HG03439 (cell line): ENCODE data around the gene DCUN1D2.
"Not testable (repeated sequence)": the region's sequence is repeated elsewhere in the genome, so short reads cannot be mapped to it uniquely, and the experiment has no call there.

ENCODE experiments used
- ATAC-seq: cut with Tn5 transposase; IDR thresholded peaks from one replicate; pipeline ENCODE4 v1.9.1; 2021; ENCODE audit warnings: mild to moderate bottlenecking, moderate library complexity; ENCODE audit not compliant: unreplicated experiment

The DCUN1D2 gene

DNA sequence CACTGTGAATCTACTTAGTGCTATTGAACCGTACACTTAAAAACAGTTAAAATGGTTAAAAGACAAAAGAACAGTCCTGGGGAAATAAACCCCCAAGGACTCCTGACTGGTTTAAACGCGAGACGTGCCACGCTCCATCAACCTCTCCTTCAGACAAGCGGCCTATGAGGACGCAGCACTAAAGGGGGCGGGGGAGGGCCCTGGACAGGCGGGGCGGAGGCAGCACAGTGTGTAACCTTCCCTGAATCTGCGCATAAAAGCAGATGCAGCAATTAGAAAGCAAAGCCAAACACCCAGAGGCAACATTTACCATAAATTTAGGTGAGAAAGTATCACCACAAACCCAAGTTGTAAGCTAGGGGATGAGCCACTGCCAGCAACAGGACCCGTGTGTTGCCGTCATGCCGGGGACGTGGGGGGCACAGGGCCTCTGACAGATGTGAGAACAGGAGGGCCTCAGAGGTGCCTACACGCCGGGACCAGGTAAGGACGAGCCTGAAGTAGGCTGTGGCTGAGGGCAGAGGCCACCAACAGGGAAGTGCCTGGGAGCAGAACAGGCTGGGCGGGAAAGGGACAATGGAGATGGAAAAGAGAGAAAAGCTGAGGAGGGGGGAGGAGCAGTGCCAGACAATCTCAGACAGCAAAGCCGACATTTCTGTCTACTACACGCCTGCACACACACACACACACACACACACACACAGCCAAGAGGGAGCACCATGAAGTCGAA lies 21.9 kb downstream of the DCUN1D2 start:
- ATAC-seq = no peak

DNA sequence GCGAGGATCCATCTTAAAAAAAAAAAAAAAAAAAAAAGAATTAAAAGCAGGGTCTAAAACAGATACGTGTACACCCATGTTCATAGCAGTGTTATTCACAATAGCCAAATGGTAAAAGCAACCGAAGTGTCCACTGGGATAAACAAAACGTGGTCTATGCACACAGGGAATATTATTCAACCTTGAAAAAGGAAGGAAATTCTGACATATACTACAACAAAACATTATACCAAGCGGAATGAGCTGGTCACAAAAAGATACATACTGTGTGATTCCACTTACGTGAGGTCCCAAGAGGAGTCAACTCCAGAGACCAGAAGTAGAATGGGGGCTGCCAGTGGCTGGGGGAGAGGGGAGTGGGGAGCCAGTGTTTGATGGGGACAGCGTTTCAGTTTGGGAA lies 22.5 kb downstream of the DCUN1D2 start:
- no peak for ATAC-seq

DNA sequence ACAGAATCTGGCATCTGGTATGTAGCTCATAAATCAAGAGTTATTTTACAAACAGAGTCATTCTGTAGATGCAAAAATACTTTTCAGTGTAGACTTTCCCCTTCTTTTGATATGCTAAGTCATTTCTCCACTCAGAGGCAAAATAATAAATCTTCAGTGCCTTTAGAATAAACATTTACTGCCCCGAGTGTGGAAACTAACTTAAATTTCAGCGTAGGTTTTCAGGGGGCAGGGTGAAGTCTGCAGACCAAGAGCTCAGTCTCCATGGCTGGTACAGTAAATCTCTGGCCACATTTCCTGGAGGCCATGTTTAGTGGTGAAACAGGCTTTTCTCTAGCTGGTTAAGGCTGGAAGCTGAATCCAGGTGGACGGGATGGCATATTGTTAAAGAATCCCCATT lies 24.1 kb downstream of the DCUN1D2 start:
- no peak for ATAC-seq

DNA sequence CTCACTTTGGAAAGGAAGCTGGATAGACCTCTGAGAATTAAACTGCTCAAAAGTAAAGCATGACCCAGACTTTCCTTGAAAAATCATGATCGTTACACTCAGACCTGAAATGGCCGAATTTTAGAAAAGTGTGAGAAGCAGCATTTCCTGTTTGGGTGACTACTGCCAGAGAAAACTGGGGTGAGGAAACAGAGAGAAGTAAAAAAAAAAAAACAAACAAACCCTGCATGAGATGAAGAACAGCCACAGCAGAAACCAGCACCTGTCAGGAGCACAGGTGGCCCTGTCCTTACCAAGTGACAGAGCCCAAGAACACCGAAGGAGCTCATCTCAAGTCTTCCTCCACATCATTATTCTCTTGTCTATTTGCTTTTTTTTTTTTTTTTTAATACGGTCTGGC lies 25.2 kb downstream of the DCUN1D2 start:
- no peak for ATAC-seq

DNA sequence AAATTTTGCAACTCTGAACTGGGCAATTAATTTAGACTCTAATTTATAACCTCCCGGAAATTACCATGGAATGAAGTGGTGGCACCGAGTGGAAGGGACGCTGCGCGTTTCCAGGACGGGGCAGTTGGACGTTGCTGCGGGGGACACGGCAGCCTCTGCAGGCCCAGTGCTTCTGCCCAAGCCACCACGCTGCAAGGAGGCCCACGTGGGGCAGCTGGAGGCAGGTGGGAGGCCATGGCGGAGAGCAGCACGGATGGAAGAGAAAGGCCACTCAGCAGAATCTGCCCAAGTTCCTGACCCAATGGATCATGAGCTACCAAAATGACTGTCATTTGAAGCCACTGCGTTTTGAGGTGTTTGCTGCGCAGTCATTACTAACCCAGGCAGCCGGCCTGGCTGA lies 26.0 kb downstream of the DCUN1D2 start:
- no peak for ATAC-seq

DNA sequence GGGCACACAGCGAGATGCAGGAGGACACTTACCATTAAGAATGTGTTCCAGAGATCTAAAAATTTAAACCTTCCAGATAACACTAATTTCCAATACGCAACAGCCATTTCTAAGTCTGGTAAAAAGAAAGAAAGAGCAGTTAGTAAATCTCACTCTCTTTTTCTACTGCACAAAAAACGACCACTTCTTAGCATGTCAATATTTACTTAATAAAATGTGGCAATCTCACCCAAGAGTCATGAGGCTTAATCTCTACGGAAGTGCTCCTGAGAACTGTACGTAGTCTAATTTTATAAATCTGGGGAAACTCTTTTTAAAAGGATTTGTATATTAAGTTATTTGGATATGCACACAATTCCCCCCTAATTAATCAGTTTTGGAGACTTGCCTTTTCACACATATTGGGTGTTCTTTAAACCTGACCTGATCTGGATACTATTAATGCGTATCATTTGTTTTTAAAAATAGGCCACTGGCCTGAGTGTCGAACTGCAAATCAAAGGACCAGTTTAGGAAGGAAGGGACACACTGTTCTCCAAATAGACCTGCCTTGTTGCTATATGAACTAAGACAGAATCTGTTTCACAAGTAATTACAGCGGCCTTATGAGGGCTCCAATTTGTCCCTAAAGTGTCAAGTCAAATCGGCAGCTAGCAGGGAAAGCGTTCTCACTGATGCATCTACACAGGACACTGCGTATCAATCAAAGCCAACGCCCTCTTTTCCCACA lies 29.3 kb downstream of the DCUN1D2 start:
- no peak for ATAC-seq

DNA sequence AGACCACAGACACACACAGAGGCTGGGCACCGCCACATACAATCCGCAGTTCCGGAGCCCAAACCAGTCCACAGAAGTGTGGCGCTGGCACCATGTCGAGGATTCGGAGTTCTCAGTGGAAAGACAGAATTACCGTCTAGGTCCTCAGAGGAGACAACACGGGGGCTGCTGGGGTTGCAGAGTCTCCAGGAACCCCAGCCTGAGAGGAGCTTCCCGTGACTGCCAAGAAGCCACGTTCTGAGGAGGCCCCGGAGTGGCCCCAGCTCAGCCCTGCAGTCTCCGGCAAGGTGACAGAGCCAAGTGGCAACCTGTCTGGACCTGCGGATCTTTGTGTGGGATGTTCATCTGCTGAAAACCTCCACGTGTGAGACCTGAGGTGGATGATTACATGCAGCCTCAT lies 29.9 kb downstream of the DCUN1D2 start:
- no peak for ATAC-seq

DNA sequence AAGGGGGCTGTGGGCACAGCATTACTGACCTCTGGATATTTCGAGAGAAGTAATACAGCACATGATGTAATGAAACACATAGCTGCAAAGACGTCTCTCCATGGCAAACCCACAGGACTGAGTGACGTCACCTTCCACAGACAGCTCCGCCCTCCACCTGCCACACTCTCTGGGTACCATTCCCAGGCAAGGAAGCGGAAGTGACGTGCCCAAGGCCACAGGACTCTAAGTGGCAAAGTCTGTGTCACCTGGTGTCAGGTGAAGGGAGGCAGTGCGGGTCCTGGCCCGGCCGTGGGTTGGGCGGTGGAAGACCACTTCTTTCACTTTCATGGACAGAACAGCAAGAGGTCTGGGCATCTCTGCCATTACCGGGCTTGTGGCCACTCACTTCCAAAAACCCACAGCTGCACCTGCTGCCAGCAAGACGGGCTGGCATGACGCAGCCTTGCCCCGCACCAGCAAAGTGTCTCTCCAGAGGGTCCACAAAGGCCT lies 30.4 kb downstream of the DCUN1D2 start:
- ATAC-seq = no peak

DNA sequence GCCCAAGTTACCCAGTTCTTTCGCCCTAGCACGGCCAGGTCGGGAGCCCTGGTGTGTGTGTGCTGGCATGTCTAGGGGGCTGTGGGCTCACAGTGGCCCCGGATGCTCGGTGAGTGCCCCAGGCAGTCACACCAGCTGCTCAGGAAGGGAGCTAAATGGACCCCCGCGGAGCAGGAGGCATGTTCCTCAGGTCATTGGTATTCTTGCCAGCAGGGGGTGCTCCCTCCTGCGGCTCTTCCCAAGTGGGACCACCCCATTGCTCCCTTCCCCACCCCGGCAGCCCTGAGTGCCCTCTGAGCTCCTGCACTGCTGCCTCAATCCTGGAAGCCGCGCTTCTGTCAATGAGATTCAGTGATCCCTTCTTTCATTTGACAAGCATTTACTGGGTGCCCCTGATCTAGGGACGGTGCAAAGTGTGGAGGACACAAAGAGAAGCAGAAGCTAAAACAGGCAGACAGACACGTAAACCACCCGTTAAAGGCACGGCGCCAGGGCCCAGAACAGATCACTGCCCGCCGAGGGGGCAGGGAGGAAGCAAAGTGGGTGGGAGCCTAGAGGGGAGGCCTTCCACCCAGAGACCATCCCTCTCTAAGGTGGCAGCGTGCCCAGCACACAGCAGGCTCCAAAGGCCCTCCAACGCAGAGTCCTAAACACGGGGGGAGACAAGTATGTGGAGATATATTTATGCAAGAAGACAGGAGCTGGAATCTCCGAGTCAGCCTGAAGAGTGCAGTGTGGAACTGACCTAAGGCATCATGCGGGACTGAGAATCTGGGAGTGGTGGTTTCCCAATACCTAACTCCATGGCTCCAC lies 32.1 kb downstream of the DCUN1D2 start:
- ATAC-seq = no peak

DNA sequence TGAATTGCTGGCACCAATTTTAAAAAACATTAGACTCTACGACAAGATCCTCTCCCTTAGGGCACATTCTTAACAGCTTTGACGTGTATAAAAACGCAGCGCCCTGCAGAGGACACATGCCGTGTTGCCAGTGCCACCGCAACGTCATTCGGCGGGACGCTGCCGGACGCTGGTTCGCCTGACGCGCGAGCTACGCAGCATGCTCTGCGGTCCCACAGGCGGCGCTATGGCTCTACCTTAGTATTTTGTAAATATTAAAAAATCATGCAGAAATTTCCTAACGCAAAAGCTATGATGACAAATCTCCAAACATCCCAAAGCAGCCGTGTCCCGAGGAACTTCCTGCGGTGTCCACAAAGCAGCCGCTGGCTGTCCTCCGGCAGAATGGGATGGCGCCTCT lies 33.0 kb downstream of the DCUN1D2 start:
- ATAC-seq = no peak

DNA sequence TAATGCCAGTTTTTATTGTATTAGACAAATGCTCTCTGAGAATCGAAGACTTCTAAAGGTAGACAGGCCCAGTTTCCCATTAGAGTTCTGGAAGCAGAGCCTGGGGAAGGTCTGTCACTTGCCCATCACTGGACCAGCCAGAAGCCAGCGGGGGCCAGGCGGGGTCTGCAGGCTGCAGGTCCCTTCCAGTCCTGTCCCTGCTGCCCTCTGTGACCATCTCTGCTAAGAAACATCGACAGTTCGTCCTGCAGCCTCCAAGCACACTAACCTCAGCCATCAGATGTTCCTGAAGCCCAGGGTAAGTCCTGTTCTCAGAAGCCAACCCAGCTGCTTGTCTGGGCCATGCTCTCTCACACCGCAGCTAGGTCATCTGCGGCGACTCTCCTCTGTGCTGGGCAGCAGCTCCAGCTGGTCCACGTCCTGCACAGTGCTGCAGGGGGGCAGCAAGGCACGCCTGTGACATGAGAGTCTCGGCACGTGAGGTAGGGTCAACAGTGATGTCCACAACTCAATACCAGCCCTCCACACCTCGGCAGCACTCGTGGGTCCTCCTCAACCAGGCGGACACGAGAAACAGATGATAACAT lies 34.3 kb downstream of the DCUN1D2 start:
- ATAC-seq = no peak

DNA sequence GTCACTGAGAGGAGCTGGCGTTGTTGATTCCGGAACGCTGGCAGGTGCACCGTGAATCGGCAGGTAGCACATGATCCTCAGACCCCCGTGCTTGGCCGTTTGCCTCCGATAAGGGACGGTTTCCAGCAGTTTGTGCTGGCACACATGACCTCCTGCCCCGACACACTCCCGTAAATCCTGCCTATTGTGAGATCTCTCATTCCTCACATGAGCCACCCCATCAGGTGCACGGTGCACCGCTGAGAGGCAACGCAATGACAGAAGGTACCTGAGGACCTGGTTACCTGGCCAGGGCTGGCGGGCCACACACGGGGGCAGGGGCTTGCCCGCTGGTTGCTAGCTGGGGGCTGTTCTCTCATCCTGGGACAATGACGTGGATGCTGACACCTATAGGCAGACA lies 35.1 kb downstream of the DCUN1D2 start:
- no peak for ATAC-seq

DNA sequence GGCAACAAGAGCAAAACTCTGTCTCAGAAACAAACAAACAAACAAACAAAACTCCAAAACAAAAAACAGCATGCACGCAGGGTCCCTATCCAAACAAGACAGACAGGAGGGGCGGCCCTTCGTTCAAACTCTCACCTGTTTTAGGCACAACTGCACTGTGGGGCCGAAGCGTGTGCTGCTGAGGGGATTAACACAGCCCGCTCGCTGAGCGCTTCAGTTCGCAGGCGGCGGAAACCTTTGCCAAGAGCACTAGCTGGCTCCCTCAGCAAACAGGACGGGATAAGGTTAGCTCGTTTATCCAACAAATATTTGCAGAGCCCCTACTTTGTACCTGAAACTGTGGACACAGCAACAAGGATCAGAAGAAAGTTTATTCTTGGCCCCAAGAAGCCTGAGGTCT lies 35.6 kb downstream of the DCUN1D2 start:
- no peak for ATAC-seq

DNA sequence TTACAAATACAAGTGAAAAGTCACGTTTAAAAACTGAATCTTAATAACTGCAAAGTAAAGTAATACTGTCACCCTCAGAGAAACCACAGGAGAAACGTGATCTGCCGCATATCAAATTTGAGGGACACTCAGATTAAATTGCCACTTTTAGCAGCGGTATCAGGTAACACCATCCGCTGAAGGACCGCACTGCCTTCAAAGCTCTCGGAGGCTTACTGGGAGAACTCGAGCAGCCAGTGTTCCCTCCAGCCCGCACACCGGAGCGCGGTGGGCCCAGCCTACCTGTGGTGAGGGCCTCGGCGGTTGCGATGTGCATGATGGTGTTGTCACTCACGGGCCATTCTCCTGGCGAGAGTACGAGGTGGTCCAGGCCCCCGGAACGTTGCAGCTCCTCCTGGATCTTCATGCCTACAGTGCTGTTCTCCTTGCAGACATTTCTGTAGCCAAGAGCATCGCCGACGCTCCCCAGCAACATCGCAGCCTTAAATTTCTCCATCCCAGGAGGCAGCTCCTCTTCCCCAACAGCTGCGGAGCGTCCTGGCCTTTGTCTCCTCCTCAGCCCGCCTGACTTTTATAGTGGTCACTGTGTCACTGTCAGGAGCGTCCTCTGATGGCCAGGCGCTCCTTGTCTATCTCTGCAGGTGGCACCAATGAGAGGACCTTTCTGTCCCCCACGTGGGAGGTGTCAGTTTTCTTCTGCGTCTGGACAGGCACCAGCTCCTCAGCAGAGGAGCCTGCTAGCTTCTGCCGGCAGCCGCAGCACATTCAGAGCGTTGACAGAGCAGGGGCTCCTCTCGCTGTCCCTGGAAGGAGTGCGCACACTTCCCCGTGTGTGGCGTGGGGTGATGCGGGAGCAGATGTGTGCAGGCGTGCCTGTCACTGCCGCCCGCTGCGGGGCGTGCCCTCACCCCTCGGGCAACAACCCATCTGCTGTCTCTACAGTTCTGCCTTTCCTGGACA lies 37.3 kb downstream of the DCUN1D2 start, which contains the start of gene ADPRHL1:
Gene ADPRHL1 (minus strand): TSS at position 547 of the 960 bp plus-strand sequence. CDS start 51 bp downstream, at position 496.
- no peak for ATAC-seq

DNA sequence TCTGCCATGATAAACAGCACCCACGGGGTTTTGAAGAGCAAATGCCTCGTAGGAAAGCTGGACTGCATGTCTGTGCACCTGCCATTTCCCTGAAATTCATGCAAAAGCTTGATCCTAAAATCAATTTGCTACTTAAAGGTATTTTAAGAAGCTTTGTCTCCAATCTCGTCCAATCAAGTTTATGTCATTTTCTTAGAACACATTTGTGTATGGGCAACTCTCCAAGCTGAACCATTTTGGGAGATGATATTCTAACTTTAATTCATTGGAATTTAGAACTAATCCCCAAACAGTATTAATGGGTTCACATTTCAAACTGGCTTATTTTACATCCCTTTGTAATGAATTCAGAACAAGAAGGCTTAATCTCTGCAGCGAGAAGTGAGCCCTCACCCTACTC lies 38.0 kb downstream of the DCUN1D2 start:
- no peak for ATAC-seq

DNA sequence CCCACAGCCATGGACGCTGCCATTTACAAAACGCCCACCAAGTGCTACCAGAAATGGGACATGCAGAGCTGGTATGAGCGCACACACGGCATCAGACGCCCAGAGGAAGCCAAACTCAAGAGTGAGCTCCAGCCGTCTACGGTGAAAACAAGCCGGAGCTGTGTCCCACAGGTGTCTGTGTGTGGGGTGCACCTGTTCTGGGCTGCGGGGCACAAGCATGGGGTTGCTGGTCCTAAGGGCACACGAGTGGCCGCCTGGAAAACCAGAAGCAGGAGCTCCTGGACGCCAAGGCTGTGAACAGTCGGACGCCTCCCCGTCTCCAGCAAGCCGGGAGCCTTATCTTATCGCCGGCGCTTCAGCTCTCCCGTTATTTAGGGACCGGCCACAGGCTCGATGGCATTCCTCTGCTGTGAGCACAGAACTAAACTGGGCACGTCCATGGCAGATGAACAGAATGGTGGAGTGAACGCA lies 38.5 kb downstream of the DCUN1D2 start:
- ATAC-seq = no peak

DNA sequence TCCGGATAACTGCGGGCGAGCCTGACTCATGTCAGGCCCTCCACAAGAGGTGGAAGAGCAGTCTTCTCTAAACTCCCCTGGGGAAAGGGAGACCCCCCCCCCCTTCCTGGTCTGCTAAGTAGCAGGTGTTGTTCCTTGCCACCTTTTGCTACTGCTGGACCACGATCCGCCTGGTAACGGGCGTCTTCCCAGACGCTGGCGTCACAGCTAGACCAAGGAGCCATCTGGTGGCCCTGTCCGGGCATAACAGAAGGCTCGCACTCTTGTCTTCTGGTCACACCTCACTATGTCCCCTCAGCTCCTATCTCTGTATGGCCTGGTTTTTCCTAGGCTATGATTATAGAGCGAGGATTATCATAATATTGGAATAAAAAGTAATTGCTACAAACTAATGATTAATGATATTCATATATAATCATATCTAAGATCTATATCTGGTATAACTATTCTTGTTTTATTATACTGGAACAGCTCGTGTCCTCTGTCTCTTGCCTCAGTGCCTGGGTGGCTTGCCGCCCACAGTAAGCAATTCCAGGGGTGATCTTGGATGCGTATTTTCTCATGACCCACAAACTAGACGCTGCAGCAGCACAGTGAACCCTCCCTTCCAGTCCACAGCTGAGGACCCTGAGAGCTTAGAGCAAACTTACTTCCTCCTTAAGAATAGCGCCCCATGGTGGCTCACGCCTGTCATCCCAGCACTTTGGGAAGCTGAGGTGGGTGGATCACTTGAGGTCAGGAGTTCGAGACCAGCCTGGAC lies 39.5 kb downstream of the DCUN1D2 start:
- ATAC-seq = not testable (repeated sequence)

DNA sequence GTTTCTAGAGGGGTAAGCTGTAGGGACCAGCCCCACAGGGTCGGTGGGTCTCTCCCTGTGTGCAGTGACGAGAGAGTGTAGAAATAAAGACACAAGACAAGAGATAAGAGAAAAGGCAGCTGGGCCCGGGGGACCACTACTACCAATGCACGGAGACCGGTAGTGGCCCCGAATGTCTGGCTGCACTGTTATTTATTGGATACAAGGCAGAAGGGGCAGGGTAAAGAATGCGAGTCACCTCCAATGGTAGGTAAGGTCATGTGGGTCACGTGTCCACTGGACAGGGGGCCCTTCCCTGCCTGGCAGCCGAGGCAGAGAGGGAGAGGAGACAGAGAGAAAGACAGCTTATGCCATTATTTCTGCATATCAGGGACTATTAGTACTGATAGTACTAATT lies 40.2 kb downstream of the DCUN1D2 start:
- ATAC-seq = not testable (repeated sequence)

DNA sequence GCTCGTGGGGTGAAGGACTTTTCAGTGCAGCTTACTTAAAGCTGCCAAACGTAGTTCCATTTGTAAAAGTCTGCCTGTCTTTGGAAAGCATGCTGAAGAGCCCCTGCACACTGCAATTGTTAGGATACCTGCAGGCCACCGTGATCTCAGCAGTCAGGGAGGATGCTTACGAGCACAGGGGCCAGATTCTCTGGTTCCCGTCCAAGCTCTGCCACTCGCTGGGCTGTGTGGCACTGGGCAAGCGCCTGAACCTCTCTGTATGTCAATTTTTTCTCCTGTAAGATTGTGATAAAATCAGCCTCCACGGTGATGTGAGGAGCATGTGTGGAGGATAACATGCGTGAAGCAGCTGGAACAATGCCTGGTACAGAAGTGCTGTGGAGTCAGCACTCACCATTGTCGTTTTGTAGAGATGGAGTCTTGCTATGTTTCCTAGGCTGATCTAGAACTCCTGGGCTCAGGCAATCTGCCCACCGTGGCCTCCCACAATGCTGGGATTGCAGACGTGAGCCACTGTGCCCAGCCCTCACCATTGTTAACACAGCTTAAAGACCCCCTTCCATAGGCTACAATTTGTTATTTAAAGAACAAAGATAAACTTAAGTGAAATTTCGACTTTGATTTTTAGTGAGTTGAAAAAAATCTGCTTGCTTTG lies 40.7 kb downstream of the DCUN1D2 start:
- no peak for ATAC-seq
